Endothelial cell of hepatic sinusoid (primary cell): Measurements from ENCODE around the gene PRRT1B.

Source experiments
- in situ Hi-C: cut with HindIII; loops from 2 replicates; pipeline ENCODE4 v1.10.0; 2017; ENCODE audit warnings: low sequenced_read_pairs

PRRT1B gene

DNA sequence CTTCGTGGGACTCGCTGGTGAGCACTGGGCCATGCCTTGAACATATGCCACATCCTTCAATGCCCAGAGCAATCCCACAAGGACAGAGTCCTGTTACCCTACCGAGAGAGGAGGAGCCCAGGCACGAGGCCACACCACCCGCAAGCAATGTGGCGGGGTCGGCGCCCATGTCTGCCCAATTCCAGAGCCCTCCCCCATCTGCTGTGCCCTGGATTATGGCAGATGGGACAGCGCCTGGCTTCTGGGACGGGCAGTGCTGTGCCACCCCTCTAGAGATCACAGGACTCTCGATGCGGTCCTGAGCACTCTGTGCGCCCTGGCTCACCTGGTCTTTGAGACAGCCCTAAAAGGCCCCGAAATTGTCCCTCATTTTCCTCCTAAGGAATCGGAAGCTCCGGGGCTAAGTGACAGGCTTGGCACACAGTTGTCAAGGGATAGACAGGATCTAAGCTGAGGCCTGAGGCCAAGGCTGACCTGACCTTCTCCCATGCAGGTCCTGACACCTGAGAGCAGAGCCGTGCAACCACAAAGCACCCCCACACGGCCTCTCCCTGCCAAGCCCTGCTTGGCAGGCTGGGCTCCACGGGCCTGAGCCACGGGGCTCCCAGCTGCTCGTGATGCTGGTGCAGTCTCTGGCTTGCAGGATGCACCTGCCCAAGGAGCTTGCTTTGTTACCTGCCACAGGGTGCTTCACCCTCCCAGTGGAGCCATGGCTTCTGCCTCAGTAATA is 48.8 kb downstream of the PRRT1B start:
- in situ Hi-C loops, result no loop called here

DNA sequence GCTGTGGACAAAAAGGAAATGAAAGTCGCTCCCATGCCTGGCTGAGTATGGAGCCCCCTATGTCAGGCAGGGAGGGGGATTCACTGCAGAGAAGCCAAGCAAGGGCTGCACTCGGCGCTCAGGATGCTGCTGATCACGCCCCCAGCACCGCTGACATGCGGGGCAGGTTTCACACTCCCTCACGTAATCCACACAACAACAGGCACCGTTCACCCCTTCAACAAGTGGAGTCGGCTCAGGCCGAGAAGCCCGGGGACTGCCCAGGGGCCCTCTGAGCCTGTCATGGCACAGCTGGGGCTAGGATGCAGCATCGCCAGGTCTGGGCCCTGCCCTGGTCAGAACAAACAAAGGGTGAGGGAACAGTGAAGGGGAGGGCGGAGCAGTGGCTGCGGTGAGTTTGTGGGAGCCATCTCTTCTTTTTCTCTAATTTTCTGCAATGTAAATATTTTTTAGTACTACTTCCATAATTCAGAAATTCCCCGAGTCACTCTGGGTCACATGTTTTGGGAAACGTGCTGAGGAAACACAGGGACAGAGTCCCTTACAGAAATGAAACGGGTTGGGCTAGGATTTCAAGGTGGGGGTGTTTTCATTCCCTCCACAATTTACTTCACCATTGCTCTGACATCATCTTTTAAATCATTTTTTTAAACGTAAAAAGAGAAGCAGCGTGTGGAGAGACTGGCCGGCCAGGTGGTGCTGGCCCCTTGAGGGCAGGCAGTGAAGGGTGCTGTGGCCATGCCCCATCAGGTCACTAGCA is 49.8 kb downstream of the PRRT1B start:
- in situ Hi-C loops, result no loop called here

DNA sequence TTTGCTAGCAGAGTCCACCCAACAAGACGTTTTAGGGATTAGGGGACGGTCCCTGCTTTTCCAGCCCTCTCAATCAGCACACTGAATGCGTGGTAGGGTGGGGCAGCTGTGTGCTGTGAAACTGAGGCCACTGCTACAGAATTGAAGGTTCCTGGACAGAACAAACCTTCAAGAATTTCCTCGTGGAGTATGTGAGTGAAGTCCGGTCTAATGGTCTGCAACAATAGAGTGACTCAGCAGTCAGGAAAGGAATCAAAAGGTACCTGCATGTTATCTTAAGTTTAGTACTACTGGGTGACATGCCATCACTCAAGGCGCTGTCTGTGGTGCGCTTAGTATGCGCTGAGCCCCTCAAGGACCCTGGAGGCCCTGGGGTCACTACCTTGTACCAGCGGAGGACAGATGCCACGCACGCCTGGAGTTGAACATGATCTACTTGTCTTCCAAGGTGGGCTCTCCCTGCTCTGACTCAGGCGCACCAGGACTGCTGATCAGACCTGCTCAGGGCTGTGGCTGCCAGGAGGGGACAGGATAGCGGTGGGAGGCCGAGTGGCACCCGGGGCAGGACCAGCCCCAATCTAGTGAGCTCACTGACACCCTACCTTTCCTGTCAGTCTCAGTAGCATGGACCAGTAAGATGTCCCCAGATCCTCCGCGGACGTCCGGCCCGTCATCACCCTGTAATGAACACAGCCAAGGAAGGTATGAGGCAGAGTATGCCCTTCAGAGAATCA is 50.5 kb downstream of the PRRT1B start:
- in situ Hi-C loops, result no loop called here

GRCh38 chr9:131596430-131596743 is 51.1 kb downstream of the PRRT1B start:
- in situ Hi-C loops, result no loop called here

GRCh38 chr9:131597246-131597645 is 51.9 kb downstream of the PRRT1B start:
- in situ Hi-C loops, result no loop called here

- in situ Hi-C loops, result no loop called here
Observed at GRCh38 chr9:131598121-131598520, 52.8 kb downstream of the PRRT1B start.

DNA sequence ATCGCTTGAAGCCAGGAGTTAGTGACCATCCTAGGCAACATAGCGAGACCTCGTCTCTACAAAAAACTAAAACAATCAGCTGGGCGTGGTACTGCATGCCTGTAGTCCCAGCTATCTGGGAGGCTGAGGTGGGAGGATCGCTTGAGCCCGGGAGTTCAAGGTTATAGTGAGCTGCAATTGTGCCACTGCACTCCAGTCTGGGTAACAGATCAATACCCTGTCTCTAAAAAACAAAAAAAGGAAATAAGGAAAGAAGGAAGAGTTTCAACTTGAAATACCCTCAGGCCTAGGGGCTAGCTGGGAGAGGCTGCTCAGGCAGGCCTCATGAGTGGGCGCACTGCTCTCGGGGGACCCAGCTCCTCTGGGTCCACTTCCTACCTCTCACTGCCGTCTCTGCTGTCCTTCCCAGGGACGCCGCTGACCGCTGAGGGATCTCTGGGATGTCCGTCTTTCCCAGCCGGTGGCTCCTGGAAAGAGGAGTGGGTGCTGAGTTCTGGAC is 56.4 kb downstream of the PRRT1B start:
- in situ Hi-C loops, result loop anchor here (5.0 kb wide), 2 partner anchors 49 to 106 kb away; no protein-coding TSS in a partner anchor

- in situ Hi-C loops, result loop anchor here (5.0 kb wide), 2 partner anchors 51 to 104 kb away; no protein-coding TSS in a partner anchor
Observed at GRCh38 chr9:131603199-131603598, 57.9 kb downstream of the PRRT1B start.

GRCh38 chr9:131603711-131604439 is 58.6 kb downstream of the PRRT1B start:
- in situ Hi-C loops, result loop anchor here (5.0 kb wide), 2 partner anchors 52 to 103 kb away; no protein-coding TSS in a partner anchor

GRCh38 chr9:131605770-131606590 is 60.7 kb downstream of the PRRT1B start:
- in situ Hi-C loops, result no loop called here

GRCh38 chr9:131606896-131607567 is 61.7 kb downstream of the PRRT1B start:
- in situ Hi-C loops, result no loop called here

GRCh38 chr9:131607591-131607990 is 62.3 kb downstream of the PRRT1B start:
- in situ Hi-C loops, result no loop called here

DNA sequence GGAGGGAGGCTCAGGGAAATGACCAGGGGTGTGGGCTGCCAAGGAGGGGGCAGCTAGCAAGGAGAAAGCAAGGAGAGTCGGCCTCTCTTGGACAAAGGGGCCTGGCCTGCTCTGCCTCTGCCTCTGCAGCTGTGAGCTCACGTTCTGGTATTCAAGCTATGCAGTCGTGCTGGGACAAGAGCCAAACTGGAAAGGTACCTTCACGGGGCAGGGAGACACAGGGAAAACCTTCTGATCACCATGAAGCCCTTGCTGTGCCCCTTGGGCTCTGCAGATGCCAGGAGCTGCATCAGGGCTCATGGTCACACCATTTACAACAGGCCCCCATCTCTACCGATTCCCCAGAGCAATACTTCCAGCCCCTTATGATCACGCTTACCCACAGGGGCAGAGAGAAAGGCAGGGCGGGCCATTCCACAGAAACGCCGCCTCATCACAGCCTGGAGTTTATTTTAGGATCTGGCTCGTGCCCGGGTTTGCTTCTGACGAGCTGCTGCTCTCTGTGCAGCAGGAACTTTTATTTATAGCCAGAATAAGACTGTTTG is 63.2 kb downstream of the PRRT1B start:
- in situ Hi-C loops, result no loop called here
